Lower leg skin (tissue), 3 donors: Measurements from ENCODE around the gene MAP1B.

Experiments
- POLR2A ChIP-seq, 2 donors: fragments of 450-650 bp; IDR thresholded peaks; one replicate each; pipeline ENCODE4 v1.6.1; 2016 to 2017; ENCODE audit warnings: antibody characterized with exemption in 2 of 2, mild to moderate bottlenecking in 1 of 2, moderate library complexity in 1 of 2
- TF ChIP-seq, protein P1 (sequence below), 3 donors: fragments of 450-650 bp; IDR thresholded peaks; one replicate each; pipeline ENCODE4 v1.5.1; 2016; ENCODE audit warnings: antibody characterized with exemption in 3 of 3, mild to moderate bottlenecking in 3 of 3, moderate library complexity in 2 of 3

DNA sequence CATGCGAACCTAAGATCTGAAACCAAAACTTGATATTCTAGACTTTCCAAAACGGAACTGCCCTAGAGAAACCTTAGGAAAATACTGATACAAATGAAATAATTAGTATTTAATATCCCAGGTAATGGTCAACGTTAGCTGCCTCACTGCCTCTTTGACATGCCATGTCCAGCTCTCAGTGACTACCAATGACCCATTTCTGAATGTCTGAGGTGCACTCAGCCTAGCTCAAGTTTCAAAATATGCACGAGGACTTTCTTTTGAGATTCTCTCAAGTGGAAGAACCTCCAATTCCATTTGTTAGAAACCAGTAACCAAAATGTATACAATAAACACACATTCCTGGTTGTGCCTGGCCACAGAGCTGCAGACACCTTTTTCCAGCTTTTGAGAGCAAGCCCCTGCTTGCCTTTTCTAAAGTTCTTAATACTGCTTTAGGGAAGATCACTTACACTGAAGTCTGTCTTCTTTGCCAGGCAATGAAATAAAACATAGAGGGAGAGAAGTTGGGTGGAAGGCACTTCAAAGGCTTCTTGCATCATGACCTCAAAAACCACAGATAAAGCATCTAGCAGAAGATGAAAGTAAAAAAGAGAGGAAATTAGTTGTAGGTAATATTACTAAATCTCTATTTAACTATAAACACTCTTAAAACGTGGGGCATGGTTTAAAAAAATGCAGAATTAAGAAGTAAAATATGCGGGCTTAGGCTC, 124.9 kb downstream of the MAP1B start:
- TF ChIP-seq POLR2A (IDR thresholded peaks at IDR 0.05), result no peak
- TF ChIP-seq, protein P1, sequence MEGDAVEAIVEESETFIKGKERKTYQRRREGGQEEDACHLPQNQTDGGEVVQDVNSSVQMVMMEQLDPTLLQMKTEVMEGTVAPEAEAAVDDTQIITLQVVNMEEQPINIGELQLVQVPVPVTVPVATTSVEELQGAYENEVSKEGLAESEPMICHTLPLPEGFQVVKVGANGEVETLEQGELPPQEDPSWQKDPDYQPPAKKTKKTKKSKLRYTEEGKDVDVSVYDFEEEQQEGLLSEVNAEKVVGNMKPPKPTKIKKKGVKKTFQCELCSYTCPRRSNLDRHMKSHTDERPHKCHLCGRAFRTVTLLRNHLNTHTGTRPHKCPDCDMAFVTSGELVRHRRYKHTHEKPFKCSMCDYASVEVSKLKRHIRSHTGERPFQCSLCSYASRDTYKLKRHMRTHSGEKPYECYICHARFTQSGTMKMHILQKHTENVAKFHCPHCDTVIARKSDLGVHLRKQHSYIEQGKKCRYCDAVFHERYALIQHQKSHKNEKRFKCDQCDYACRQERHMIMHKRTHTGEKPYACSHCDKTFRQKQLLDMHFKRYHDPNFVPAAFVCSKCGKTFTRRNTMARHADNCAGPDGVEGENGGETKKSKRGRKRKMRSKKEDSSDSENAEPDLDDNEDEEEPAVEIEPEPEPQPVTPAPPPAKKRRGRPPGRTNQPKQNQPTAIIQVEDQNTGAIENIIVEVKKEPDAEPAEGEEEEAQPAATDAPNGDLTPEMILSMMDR (IDR thresholded peaks at IDR 0.05), result no peak
